Endothelial cell (in vitro differentiated cells): ENCODE measurements around the gene SSR2. TPM values are rescaled to one million over a fixed set of nuclear protein-coding genes. Genes with fewer than 3 reads are reported as not detected.

ENCODE experiments used
- DNase-seq: peaks from one replicate; pipeline ENCODE4 v3.0.0; 2021; ENCODE audit warnings: low spot score
- H3K27ac Mint-ChIP-seq: one replicate; pipeline ENCODE4 v1.8.0; 2021; ENCODE audit warnings: mixed read lengths, inconsistent platforms; ENCODE audit not compliant: unreplicated experiment
- H3K27me3 Mint-ChIP-seq: one replicate; pipeline ENCODE4 v1.8.0; 2021; ENCODE audit warnings: mild to moderate bottlenecking, moderate library complexity, mixed read lengths, inconsistent platforms; ENCODE audit not compliant: unreplicated experiment
- H3K36me3 Mint-ChIP-seq: one replicate; pipeline ENCODE4 v1.8.0; 2021; ENCODE audit warnings: mild to moderate bottlenecking, low read depth, mixed read lengths, inconsistent platforms; ENCODE audit not compliant: unreplicated experiment
- H3K4me1 Mint-ChIP-seq: one replicate; pipeline ENCODE4 v1.8.0; 2021; ENCODE audit warnings: mild to moderate bottlenecking, mixed read lengths, inconsistent platforms; ENCODE audit not compliant: unreplicated experiment
- H3K4me3 Mint-ChIP-seq: one replicate; pipeline ENCODE4 v1.8.0; 2021; ENCODE audit warnings: mild to moderate bottlenecking, mixed read lengths, inconsistent platforms; ENCODE audit not compliant: unreplicated experiment
- H3K9me3 Mint-ChIP-seq: one replicate; pipeline ENCODE4 v1.8.0; 2021; ENCODE audit warnings: mixed read lengths, inconsistent platforms; ENCODE audit not compliant: unreplicated experiment
- CTCF ChIP-seq: fragments of 200-600 bp; sonication (generic); IDR thresholded peaks from one replicate; pipeline ENCODE4 v1.5.0; 2021; ENCODE audit warnings: antibody characterized with exemption; ENCODE audit not compliant: unreplicated experiment
- total RNA-seq: library from RNA; stranded (reverse); fragmentation: NEBNext Ultra II Directional; extraction: Animal tissue kit (Norgen Biotek cat#: 25700); gene quantifications from one replicate; pipeline ENCODE4 v1.2.1, GENCODE V29; 2021; ENCODE audit not compliant: unreplicated experiment

Gene SSR2
- total RNA-seq, 1 donor from 2014 or later, result 340 TPM

- H3K36me3 Mint-ChIP-seq, result peaks cover 7% of the 10 kb centered on the region
- H3K4me1 Mint-ChIP-seq, result peaks cover 66% of the 10 kb centered on the region
- peaks cover 15% of the 10 kb centered on the region for H3K27me3 Mint-ChIP-seq
- H3K4me3 Mint-ChIP-seq, result peak overlapping the region; percentile 85
- peak overlapping the region; percentile 86 for H3K27ac Mint-ChIP-seq
- H3K9me3 Mint-ChIP-seq, result no peaks in the 10 kb centered on the region
- no peak for DNase-seq
- no peak for TF ChIP-seq CTCF
Observed at GRCh38 chr1:155981266-155982088, 39.3 kb downstream of the SSR2 start.

GRCh38 chr1:155979597-155980343 lies 41.0 kb downstream of the SSR2 start:
- no peak for DNase-seq
- H3K36me3 Mint-ChIP-seq, result peaks cover 14% of the 10 kb centered on the region
- no peaks in the 10 kb centered on the region for H3K9me3 Mint-ChIP-seq
- H3K4me1 Mint-ChIP-seq, result peaks cover 82% of the 10 kb centered on the region
- TF ChIP-seq CTCF, result no peak
- peak overlapping the region; percentile 100 for H3K4me3 Mint-ChIP-seq
- peaks cover 24% of the 10 kb centered on the region for H3K27me3 Mint-ChIP-seq
- peak overlapping the region; percentile 90 for H3K27ac Mint-ChIP-seq

- no peak for TF ChIP-seq CTCF
- H3K4me1 Mint-ChIP-seq, result peaks cover 84% of the 10 kb centered on the region
- H3K27me3 Mint-ChIP-seq, result peaks cover 25% of the 10 kb centered on the region
- peak overlapping the region; percentile 90 for H3K27ac Mint-ChIP-seq
- peak overlapping the region; percentile 100 for H3K4me3 Mint-ChIP-seq
- peaks cover 14% of the 10 kb centered on the region for H3K36me3 Mint-ChIP-seq
- no peak for DNase-seq
- H3K9me3 Mint-ChIP-seq, result no peaks in the 10 kb centered on the region
Observed at GRCh38 chr1:155978973-155979429, 41.8 kb downstream of the SSR2 start.

- Mint-ChIP-seq H3K27me3 (peaks cover 26% of the 10 kb centered on the region), H3K27ac (peak within 1 kb of the TSS; percentile 94), H3K4me1 (peaks cover 86% of the 10 kb centered on the region), H3K4me3 (peak within 1 kb of the TSS; percentile 100), H3K36me3 (peaks cover 14% of the 10 kb centered on the region), H3K9me3 (no peaks in the 10 kb centered on the region)
- no peak for TF ChIP-seq CTCF
- peak; percentile 74 for DNase-seq
Observed at GRCh38 chr1:155978325-155978972, 42.3 kb downstream of the SSR2 start, which contains the start of gene ARHGEF2. Gene ARHGEF2, minus strand, starts transcription at chr1:155978547. Its CDS starts 120 bp downstream, at chr1:155978427.
